ENCODE measurements around the gene LTA.
A peak's percentile ranks its signal among the peaks of the same experiment; 100 is the strongest.

The LTA gene

DNA sequence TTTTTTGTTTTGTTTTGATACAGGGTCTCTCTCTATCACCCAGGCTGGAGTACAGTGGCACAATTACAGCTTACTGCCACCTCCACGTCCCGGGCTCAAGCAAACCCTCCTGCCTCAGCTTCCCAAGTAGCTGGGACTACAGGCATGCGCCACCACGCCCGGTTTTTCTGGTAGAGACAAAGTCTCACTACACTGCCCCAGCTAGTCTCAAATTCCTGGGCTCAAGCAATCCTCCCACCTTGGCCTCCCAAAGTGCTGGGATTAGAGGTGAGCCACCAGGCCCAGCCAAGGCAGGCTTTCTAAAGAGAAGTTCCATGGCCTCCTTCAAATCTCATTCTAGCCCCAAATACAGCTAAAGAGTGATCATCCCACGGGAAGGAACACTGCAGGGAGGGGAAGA is 38.1 kb upstream of the LTA start:
- Histone ChIP-seq H2AFZ (ENCODE audit: low read depth, low read length) (no peak overlapping the region), H4K91ac (ENCODE audit: low read length) (no peak overlapping the region), H3K79me1 (replicated peaks; ENCODE audit: low read length, poor library complexity, severe bottlenecking) (peaks cover 30% of the 10 kb centered on the region), H3K4me2 (ENCODE audit: low read length, poor library complexity, severe bottlenecking) (no peak overlapping the region), H4K8ac (ENCODE audit: low read length) (peak overlapping the region; percentile 47), H3K4ac (ENCODE audit: low read depth in 1 of 2, low read length in 2 of 2) (no peak overlapping the region), H3K14ac (ENCODE audit: low read length in 2 of 2) (no peak overlapping the region), H3K18ac (ENCODE audit: low read depth in 1 of 2, low read length in 2 of 2) (no peak overlapping the region), H3K27me3 (ENCODE audit: control insufficient read depth in 1 of 2, insufficient read depth in 1 of 2, low read length in 2 of 2) (no peaks in the 10 kb centered on the region), H2BK12ac (ENCODE audit: low read length in 2 of 2) (no peak overlapping the region), H3K23ac (ENCODE audit: low read length in 2 of 2) (no peak overlapping the region), H2BK120ac (ENCODE audit: low read depth, low read length) (no peak overlapping the region), H3K4me1 (ENCODE audit: control insufficient read depth, insufficient read depth, low read depth, low read length) (peaks cover 10% of the 10 kb centered on the region), H3K27ac (ENCODE audit: low read length, poor library complexity, severe bottlenecking) (no peak overlapping the region), H3K4me3 (ENCODE audit: insufficient read depth in 1 of 2, low read depth in 1 of 2, low read length in 2 of 2) (no peak overlapping the region), H3K9ac (ENCODE audit: low read length) (no peak overlapping the region), H3K9me3 (ENCODE audit: control insufficient read depth, low read length) (no peaks in the 10 kb centered on the region), H3K36me3 (ENCODE audit: control insufficient read depth in 1 of 2, insufficient read depth in 2 of 2, low read depth in 1 of 2, low read length in 2 of 2) (peaks cover 69 to 97% of the 10 kb centered on the region in 2 experiments), H2AK5ac (ENCODE audit: low read length, severe bottlenecking) (no peak overlapping the region), H2BK15ac (ENCODE audit: low read depth, poor library complexity, severe bottlenecking) (peak overlapping the region; percentile 36), H2BK5ac (ENCODE audit: low read depth, low read length, poor library complexity, severe bottlenecking) (no peak overlapping the region)
- no peak for DNase-seq
- 97% methylated on average over 6 of the region's 6 CpGs for WGBS

GRCh38 chr6:31534521-31535040 is 37.5 kb upstream of the LTA start:
- H2AFZ ChIP-seq (ENCODE audit: low read depth, low read length) = no peak overlapping the region

GRCh38 chr6:31535538-31536324 is 36.4 kb upstream of the LTA start:
- Histone ChIP-seq H4K91ac (ENCODE audit: low read length) (no peak overlapping the region), H3K79me1 (replicated peaks; ENCODE audit: low read length, poor library complexity, severe bottlenecking) (peaks cover 26% of the 10 kb centered on the region), H4K8ac (ENCODE audit: low read length) (no peak overlapping the region), H3K4ac (ENCODE audit: low read depth in 1 of 2, low read length in 2 of 2) (no peak overlapping the region), H3K4me2 (ENCODE audit: low read length, poor library complexity, severe bottlenecking) (no peak overlapping the region), H3K27me3 (ENCODE audit: control insufficient read depth in 1 of 2, insufficient read depth in 1 of 2, low read length in 2 of 2) (no peaks in the 10 kb centered on the region), H3K4me1 (ENCODE audit: control insufficient read depth, insufficient read depth, low read depth, low read length) (peaks cover 12% of the 10 kb centered on the region), H2BK15ac (ENCODE audit: low read depth, poor library complexity, severe bottlenecking) (no peak overlapping the region), H3K9me3 (ENCODE audit: control insufficient read depth, low read length) (no peaks in the 10 kb centered on the region), H2AFZ (ENCODE audit: low read depth, low read length) (no peak overlapping the region), H2BK120ac (ENCODE audit: low read depth, low read length) (no peak overlapping the region), H3K23ac (ENCODE audit: low read length in 2 of 2) (no peak overlapping the region), H2AK5ac (ENCODE audit: low read length, severe bottlenecking) (no peak overlapping the region), H2BK5ac (ENCODE audit: low read depth, low read length, poor library complexity, severe bottlenecking) (no peak overlapping the region), H3K36me3 (ENCODE audit: control insufficient read depth in 1 of 2, insufficient read depth in 2 of 2, low read depth in 1 of 2, low read length in 2 of 2) (peaks cover 61 to 98% of the 10 kb centered on the region in 2 experiments), H2BK12ac (ENCODE audit: low read length in 2 of 2) (no peak overlapping the region), H3K27ac (ENCODE audit: low read length, poor library complexity, severe bottlenecking) (no peak overlapping the region), H3K18ac (ENCODE audit: low read depth in 1 of 2, low read length in 2 of 2) (no peak overlapping the region), H3K9ac (ENCODE audit: low read length) (peak overlapping the region; percentile 16), H3K14ac (ENCODE audit: low read length in 2 of 2) (no peak overlapping the region), H3K4me3 (ENCODE audit: insufficient read depth in 1 of 2, low read depth in 1 of 2, low read length in 2 of 2) (no peak overlapping the region)
- no peak for DNase-seq
- WGBS = no CpG with 5 or more reads among the region's 2 CpGs

More at GRCh38 chr6:31534521-31535040, 37.5 kb upstream of the LTA start:
- Histone ChIP-seq H3K4me3 (ENCODE audit: insufficient read depth in 1 of 2, low read depth in 1 of 2, low read length in 2 of 2) (no peak overlapping the region), H3K9me3 (ENCODE audit: control insufficient read depth, low read length) (no peaks in the 10 kb centered on the region), H2BK12ac (ENCODE audit: low read length in 2 of 2) (no peak overlapping the region), H3K27ac (ENCODE audit: low read length, poor library complexity, severe bottlenecking) (no peak overlapping the region), H3K27me3 (ENCODE audit: control insufficient read depth in 1 of 2, insufficient read depth in 1 of 2, low read length in 2 of 2) (no peaks in the 10 kb centered on the region), H3K4ac (ENCODE audit: low read depth in 1 of 2, low read length in 2 of 2) (no peak overlapping the region), H2BK5ac (ENCODE audit: low read depth, low read length, poor library complexity, severe bottlenecking) (no peak overlapping the region), H4K8ac (ENCODE audit: low read length) (no peak overlapping the region), H2AK5ac (ENCODE audit: low read length, severe bottlenecking) (no peak overlapping the region), H3K4me1 (ENCODE audit: control insufficient read depth, insufficient read depth, low read depth, low read length) (peaks cover 9% of the 10 kb centered on the region), H2BK15ac (ENCODE audit: low read depth, poor library complexity, severe bottlenecking) (no peak overlapping the region), H3K23ac (ENCODE audit: low read length in 2 of 2) (no peak overlapping the region), H2BK120ac (ENCODE audit: low read depth, low read length) (no peak overlapping the region), H4K91ac (ENCODE audit: low read length) (no peak overlapping the region), H3K18ac (ENCODE audit: low read depth in 1 of 2, low read length in 2 of 2) (no peak overlapping the region), H3K79me1 (replicated peaks; ENCODE audit: low read length, poor library complexity, severe bottlenecking) (peaks cover 28% of the 10 kb centered on the region), H3K9ac (ENCODE audit: low read length) (no peak overlapping the region), H3K4me2 (ENCODE audit: low read length, poor library complexity, severe bottlenecking) (no peak overlapping the region), H3K36me3 (ENCODE audit: control insufficient read depth in 1 of 2, insufficient read depth in 2 of 2, low read depth in 1 of 2, low read length in 2 of 2) (peaks cover 65 to 99% of the 10 kb centered on the region in 2 experiments), H3K14ac (ENCODE audit: low read length in 2 of 2) (no peak overlapping the region)
- 92% methylated on average over 24 of the region's 24 CpGs for WGBS
- DNase-seq = no peak

DNA sequence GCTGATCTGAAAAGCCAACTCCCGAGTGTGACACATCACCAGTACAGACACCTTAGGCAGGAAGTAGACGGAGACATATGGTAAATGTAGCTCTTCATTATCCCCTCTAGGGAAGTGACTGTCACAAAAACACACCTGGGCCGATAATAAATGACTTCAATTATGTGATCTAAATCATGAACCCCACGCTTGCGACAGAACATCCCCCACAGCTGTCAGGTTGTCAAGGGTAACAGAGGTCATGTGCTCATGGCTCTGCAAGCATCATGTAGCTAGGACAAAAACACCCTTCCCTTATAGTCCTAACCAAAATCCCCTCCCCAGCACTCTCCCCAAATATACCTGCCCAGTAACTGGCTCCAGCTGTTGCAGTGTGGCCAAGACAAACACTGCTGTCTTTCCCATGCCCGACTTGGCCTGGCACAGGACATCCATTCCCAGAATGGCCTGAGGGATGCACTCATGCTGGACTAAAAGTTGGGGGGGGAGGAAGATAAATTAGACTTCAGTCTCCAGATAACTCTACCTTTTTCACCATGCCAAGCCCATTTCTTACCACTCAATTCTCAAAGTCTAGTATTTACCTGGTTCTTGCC is 33.2 kb upstream of the LTA start:
- no peak overlapping the region for H3K18ac ChIP-seq (ENCODE audit: low read depth in 1 of 2, low read length in 2 of 2)
- peaks cover 19% of the 10 kb centered on the region for H3K79me1 ChIP-seq (replicated peaks; ENCODE audit: low read length, poor library complexity, severe bottlenecking)
- no peak overlapping the region for H2BK12ac ChIP-seq (ENCODE audit: low read length in 2 of 2)
- H3K27me3 ChIP-seq (ENCODE audit: control insufficient read depth in 1 of 2, insufficient read depth in 1 of 2, low read length in 2 of 2) = no peaks in the 10 kb centered on the region
- H2AFZ ChIP-seq (ENCODE audit: low read depth, low read length) = no peak overlapping the region
- H3K14ac ChIP-seq (ENCODE audit: low read length in 2 of 2) = peak overlapping the region in 1 of 2 experiments; percentile 64
- peak overlapping the region; percentile 98 for H3K9ac ChIP-seq (ENCODE audit: low read length)
- no peak overlapping the region for H2BK5ac ChIP-seq (ENCODE audit: low read depth, low read length, poor library complexity, severe bottlenecking)
- no peak overlapping the region for H2AK5ac ChIP-seq (ENCODE audit: low read length, severe bottlenecking)
- no peak overlapping the region for H4K91ac ChIP-seq (ENCODE audit: low read length)
- H3K4me2 ChIP-seq (ENCODE audit: low read length, poor library complexity, severe bottlenecking) = peak overlapping the region; percentile 83
- DNase-seq = no peak
- no peak overlapping the region for H2BK15ac ChIP-seq (ENCODE audit: low read depth, poor library complexity, severe bottlenecking)
- no peak overlapping the region for H4K8ac ChIP-seq (ENCODE audit: low read length)
- peaks cover 38 to 71% of the 10 kb centered on the region in 2 experiments for H3K36me3 ChIP-seq (ENCODE audit: control insufficient read depth in 1 of 2, insufficient read depth in 2 of 2, low read depth in 1 of 2, low read length in 2 of 2)
- H3K23ac ChIP-seq (ENCODE audit: low read length in 2 of 2) = no peak overlapping the region
- no peak overlapping the region for H2BK120ac ChIP-seq (ENCODE audit: low read depth, low read length)
- H3K4ac ChIP-seq (ENCODE audit: low read depth in 1 of 2, low read length in 2 of 2) = no peak overlapping the region
- peak overlapping the region in 1 of 2 experiments; percentile 95 for H3K4me3 ChIP-seq (ENCODE audit: insufficient read depth in 1 of 2, low read depth in 1 of 2, low read length in 2 of 2)
- no peaks in the 10 kb centered on the region for H3K9me3 ChIP-seq (ENCODE audit: control insufficient read depth, low read length)
- 92% methylated on average over 6 of the region's 6 CpGs for WGBS
- peaks cover 17% of the 10 kb centered on the region for H3K4me1 ChIP-seq (ENCODE audit: control insufficient read depth, insufficient read depth, low read depth, low read length)
- H3K27ac ChIP-seq (ENCODE audit: low read length, poor library complexity, severe bottlenecking) = no peak overlapping the region
